ENCODE measurements around the gene ELF2.

Gene ELF2

DNA sequence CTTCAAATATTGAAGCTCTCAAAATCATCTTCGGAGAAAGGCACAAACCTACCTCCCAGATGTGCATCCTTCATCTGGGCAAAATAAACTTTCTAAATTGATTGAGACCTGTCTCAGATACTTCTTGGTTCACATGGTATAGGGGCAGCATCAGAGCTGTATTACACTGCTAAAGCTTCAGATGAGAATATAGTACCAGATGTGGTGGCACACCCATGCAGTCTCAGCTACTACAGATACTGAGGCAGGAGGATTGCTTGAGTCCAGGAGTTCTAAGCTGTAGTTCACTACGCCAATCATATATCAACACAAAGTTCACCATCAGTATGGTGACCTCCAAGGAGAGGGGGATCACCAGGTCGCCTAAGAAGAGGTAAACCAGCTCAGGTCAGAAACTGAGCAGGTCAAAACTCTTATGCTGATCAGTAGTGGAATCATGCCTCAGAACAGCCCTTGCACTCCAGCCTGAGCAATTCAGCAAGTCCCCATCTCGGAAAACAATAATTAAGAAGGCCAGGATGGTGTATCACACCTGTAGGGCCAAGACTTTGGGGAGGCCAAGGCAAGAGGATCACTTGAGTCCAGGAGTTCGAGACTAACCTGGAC is 22.0 kb downstream of the ELF2 start:
- peaks cover 12 to 100% (median 70%) of the 10 kb centered on the region in 11 experiments; a peak in 18 of 22 replicates for H4K20me1 ChIP-seq
- H3K36me3 ChIP-seq: peaks cover 0 to 41% (median 14%) of the 10 kb centered on the region in 11 experiments; a peak in 13 of 22 replicates
- no peak overlapping the region for H3K9ac ChIP-seq
- peak overlapping the region in 2 of 11 experiments; percentile 5 to 23; a peak in 2 of 22 replicates for H3K4me2 ChIP-seq
- H3K4me3 ChIP-seq: no peak overlapping the region
- TF ChIP-seq Cebpa-rat (IDR thresholded peaks at IDR 0.05): no peak
- no peak overlapping the region for H3K27ac ChIP-seq
- peaks cover 0 to 4% (median 0%) of the 10 kb centered on the region in 11 experiments; a peak in 1 of 22 replicates for H3K9me3 ChIP-seq (replicated peaks in 1 of 11)
- H3K27me3 ChIP-seq: no peaks in the 10 kb centered on the region
- H3K4me1 ChIP-seq: peaks cover 0 to 11% (median 0%) of the 10 kb centered on the region in 10 experiments; a peak in 3 of 20 replicates

DNA sequence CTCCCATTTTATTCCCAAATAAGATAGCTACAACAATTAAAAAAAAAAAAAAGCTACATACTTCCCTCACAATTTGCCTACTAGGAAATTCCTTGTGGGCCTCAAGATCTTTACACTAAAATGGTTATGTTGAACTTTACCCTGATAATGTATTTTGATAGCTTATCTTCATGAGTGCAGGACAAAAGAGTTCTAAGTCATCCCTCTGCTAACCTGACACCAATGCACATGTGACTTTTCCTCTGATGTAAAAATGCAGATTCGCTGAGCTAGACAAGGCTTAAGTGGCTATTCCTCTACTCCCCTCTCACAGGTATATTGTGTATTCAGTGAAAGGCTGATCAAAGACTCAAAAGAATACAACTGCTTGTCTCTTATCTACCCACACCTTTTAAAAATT is 22.5 kb downstream of the ELF2 start:
- no peaks in the 10 kb centered on the region for H3K27me3 ChIP-seq
- H3K36me3 ChIP-seq: peaks cover 0 to 41% (median 13%) of the 10 kb centered on the region in 11 experiments; a peak in 13 of 22 replicates
- peaks cover 0 to 11% (median 0%) of the 10 kb centered on the region in 10 experiments; a peak in 3 of 20 replicates for H3K4me1 ChIP-seq
- H3K4me3 ChIP-seq: no peak overlapping the region
- no peak overlapping the region for H3K27ac ChIP-seq
- H4K20me1 ChIP-seq: peaks cover 12 to 100% (median 68%) of the 10 kb centered on the region in 11 experiments; a peak in 18 of 22 replicates
- no peak overlapping the region for H3K9ac ChIP-seq
- peaks cover 0 to 8% (median 0%) of the 10 kb centered on the region in 11 experiments; a peak in 1 of 22 replicates for H3K9me3 ChIP-seq (replicated peaks in 1 of 11)
- H3K4me2 ChIP-seq: peak overlapping the region in 2 of 11 experiments; percentile 5 to 23; a peak in 2 of 22 replicates
- TF ChIP-seq Cebpa-rat (IDR thresholded peaks at IDR 0.05): no peak

DNA sequence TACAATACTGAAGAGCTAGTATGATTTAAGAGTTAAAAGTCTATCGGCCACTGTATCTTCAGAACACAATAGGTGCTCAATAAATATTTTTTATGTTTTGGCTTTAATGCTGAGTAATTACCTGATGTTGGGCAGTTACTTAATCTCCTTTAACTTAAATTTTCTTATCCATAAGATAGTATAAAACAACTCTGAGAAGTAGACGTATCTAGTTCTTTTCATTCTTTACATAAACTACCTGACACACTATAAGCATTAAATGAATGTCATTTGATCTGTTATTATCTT is 22.9 kb downstream of the ELF2 start:
- peaks cover 0 to 36% (median 10%) of the 10 kb centered on the region in 11 experiments; a peak in 11 of 22 replicates for H3K36me3 ChIP-seq
- H3K4me2 ChIP-seq: no peak overlapping the region
- peaks cover 12 to 100% (median 63%) of the 10 kb centered on the region in 11 experiments; a peak in 18 of 22 replicates for H4K20me1 ChIP-seq
- no peaks in the 10 kb centered on the region for H3K27me3 ChIP-seq
- H3K9ac ChIP-seq: no peak overlapping the region
- peaks cover 0 to 8% (median 0%) of the 10 kb centered on the region in 11 experiments; a peak in 2 of 22 replicates for H3K9me3 ChIP-seq (replicated peaks in 1 of 11)
- no peak for TF ChIP-seq Cebpa-rat (IDR thresholded peaks at IDR 0.05)
- no peak overlapping the region for H3K27ac ChIP-seq
- no peak overlapping the region for H3K4me3 ChIP-seq
- peaks cover 0 to 11% (median 0%) of the 10 kb centered on the region in 10 experiments; a peak in 3 of 20 replicates for H3K4me1 ChIP-seq

DNA sequence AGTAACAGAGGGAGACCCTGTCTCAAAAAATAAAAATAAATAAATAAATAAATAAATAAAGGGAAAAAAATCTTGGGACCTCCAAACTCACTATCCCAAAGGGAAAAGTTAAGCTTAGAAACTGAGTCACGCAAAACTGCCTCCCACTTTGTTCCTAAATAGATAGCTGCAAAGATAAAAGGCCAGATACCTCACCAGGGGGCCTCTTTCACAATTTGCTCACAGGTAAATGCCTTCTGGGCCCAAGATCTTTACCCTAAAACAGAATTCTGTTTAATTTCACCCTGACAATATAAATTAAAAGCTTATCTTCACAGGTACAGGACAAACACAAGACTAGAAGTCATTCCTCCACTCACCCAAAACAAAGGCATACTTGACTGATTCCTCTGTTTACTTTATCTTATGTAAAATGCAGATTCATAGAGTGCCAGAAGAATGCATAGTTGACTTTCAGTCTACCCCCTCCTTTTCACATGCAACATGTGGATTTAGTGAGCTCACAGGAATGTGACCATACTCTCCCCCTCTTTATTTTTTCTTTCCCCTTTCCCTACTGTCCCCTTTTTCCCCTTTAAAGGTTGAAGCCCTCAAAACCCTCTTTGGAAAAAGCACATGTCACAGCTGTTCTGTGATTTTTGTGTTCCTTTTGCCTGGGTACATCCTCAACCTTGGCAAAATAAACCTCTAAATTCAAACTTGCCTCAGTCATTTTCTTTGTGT is 23.4 kb downstream of the ELF2 start:
- no peak overlapping the region for H3K4me2 ChIP-seq
- no peak overlapping the region for H3K27ac ChIP-seq
- H3K4me1 ChIP-seq: peaks cover 0 to 11% (median 0%) of the 10 kb centered on the region in 10 experiments; a peak in 3 of 20 replicates
- H3K36me3 ChIP-seq: peaks cover 0 to 31% (median 10%) of the 10 kb centered on the region in 11 experiments; a peak in 10 of 22 replicates
- no peak overlapping the region for H3K9ac ChIP-seq
- peaks cover 12 to 100% (median 58%) of the 10 kb centered on the region in 11 experiments; a peak in 18 of 22 replicates for H4K20me1 ChIP-seq
- H3K9me3 ChIP-seq (replicated peaks in 1 of 11): peaks cover 0 to 8% (median 0%) of the 10 kb centered on the region in 11 experiments; a peak in 2 of 22 replicates
- H3K4me3 ChIP-seq: no peak overlapping the region
- no peak for TF ChIP-seq Cebpa-rat (IDR thresholded peaks at IDR 0.05)
- H3K27me3 ChIP-seq: no peaks in the 10 kb centered on the region

DNA sequence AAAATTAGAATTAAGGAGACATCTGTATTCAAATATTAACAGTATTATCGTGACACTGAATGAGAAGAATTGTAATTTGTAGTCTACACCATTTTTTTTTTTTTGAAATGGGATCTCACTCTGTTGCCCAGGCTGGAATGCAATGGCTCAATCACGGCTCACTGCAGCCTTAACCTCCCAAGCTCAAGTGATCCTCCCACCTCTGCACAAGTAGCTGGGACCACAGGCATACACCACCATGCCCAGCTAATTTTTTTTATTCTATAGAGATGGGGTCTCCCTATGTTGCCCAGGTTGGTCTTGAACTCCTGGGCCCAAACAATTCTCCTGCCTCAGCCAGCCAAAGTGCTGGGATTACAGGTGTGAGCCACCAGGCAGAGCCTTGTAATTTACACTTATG is 24.8 kb downstream of the ELF2 start:
- H3K27me3 ChIP-seq: no peaks in the 10 kb centered on the region
- H3K4me3 ChIP-seq: no peak overlapping the region
- peaks cover 0 to 17% (median 0%) of the 10 kb centered on the region in 10 experiments; a peak in 5 of 20 replicates for H3K4me1 ChIP-seq
- no peak overlapping the region for H3K4me2 ChIP-seq
- peaks cover 12 to 100% (median 49%) of the 10 kb centered on the region in 11 experiments; a peak in 18 of 22 replicates for H4K20me1 ChIP-seq
- no peak overlapping the region for H3K9ac ChIP-seq
- TF ChIP-seq Cebpa-rat (IDR thresholded peaks at IDR 0.05): no peak
- peaks cover 0 to 10% (median 3%) of the 10 kb centered on the region in 11 experiments; a peak in 13 of 22 replicates for H3K9me3 ChIP-seq (replicated peaks in 1 of 11)
- H3K27ac ChIP-seq: no peak overlapping the region
- H3K36me3 ChIP-seq: peaks cover 0 to 22% (median 3%) of the 10 kb centered on the region in 11 experiments; a peak in 7 of 22 replicates

DNA sequence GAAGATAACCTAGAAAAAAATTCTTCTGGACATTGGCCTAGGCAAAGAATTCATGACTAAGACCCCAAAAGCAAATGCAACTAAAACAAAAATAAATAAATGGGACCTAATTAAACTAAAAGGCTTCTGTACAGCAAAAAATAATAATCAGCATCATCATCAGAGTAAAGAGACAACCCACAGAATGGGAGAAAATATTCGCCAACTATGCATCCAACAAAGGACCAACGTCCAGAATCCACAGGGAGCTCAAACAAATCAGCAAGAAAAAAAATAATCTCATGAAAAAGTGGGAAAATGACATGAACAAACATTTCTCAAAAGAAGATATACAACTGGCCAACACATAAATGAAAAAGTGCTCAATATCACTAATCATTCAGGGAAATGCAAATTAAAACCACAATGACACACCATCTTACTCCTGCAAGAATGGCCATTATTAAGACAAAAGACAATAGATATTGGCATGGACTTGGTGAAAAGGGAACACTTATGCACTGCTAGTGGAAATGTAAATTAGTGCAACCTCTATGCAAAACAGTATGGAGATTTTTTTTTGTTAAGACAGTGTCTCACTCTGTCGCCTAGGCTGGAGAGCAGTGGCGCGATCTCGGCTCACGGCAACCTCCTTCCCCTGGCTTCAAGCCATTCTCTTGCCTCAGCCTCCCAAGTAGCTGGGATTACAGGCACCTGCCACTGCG is 29.9 kb downstream of the ELF2 start:
- H3K4me3 ChIP-seq: no peak overlapping the region
- no peak for TF ChIP-seq Cebpa-rat (IDR thresholded peaks at IDR 0.05)
- H3K9me3 ChIP-seq (replicated peaks in 1 of 11): peaks cover 8 to 33% (median 24%) of the 10 kb centered on the region in 11 experiments; a peak in 19 of 22 replicates
- no peaks in the 10 kb centered on the region for H3K27me3 ChIP-seq
- H3K27ac ChIP-seq: no peak overlapping the region
- peaks cover 17 to 100% (median 41%) of the 10 kb centered on the region in 11 experiments; a peak in 17 of 22 replicates for H4K20me1 ChIP-seq
- H3K4me2 ChIP-seq: no peak overlapping the region
- peaks cover 0 to 24% (median 10%) of the 10 kb centered on the region in 11 experiments; a peak in 7 of 22 replicates for H3K36me3 ChIP-seq
- no peak overlapping the region for H3K9ac ChIP-seq
- H3K4me1 ChIP-seq: peaks cover 26 to 52% (median 32%) of the 10 kb centered on the region in 10 experiments

DNA sequence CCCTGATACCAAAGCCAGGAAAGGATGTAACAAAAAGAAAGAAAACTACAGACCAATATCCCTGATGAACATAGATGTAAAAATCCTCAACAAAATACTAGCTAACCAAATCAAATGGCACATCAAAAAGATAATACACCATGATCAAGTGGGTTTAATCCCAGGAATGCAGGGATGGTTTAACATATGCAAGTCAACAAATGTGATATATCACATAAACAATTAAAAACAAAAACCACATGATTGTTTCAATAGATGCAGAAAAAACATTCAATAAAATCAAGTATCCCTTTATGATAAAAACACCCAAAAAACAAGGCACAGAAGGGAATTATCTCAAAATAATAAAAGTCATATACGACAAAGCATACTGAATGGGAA is 31.5 kb downstream of the ELF2 start:
- Histone ChIP-seq H3K27me3 (no peaks in the 10 kb centered on the region), H3K9ac (no peak overlapping the region), H3K4me1 (peaks cover 30 to 64% (median 39%) of the 10 kb centered on the region in 10 experiments), H3K9me3 (replicated peaks in 1 of 11) (peaks cover 8 to 33% (median 24%) of the 10 kb centered on the region in 11 experiments; a peak in 19 of 22 replicates), H3K27ac (no peak overlapping the region), H3K4me2 (peak overlapping the region in 5 of 11 experiments; percentile 42 to 92 (median 74); a peak in 6 of 22 replicates), H3K36me3 (peaks cover 0 to 24% (median 10%) of the 10 kb centered on the region in 11 experiments; a peak in 7 of 22 replicates), H4K20me1 (peaks cover 18 to 100% (median 48%) of the 10 kb centered on the region in 11 experiments; a peak in 17 of 22 replicates), H3K4me3 (no peak overlapping the region)
- no peak for TF ChIP-seq Cebpa-rat (IDR thresholded peaks at IDR 0.05)

DNA sequence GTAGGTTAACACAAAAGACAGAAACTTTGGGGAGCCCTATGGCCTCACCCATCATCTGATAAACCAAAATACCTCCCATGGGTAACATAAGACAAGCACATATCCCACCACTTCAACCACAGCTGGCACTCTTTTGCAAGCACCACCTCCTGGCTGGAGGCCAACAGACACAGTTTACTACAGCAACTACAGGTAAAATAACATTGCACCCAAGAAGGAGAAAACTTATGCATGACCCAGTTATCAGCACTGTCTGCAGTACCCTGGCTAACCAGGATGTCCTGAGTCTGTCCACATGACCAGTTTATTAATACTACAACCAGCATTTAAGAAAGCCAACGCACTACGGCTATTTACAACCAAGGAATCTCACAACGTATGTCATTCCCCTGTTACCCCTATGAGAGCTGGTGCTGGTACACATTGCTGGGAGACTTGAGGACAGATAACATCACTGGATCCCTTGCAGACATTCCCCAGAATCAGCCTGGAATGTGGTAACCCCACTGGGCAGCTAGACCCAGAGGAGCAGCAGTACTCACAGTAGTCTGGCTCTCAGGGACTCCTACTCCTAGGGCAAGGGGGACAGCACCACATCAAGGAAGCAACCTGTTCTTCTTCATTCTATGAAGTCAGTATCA is 32.0 kb downstream of the ELF2 start:
- no peak overlapping the region for H3K4me3 ChIP-seq
- H4K20me1 ChIP-seq: peaks cover 18 to 100% (median 43%) of the 10 kb centered on the region in 11 experiments; a peak in 17 of 22 replicates
- no peaks in the 10 kb centered on the region for H3K27me3 ChIP-seq
- H3K27ac ChIP-seq: peak overlapping the region in 2 of 11 experiments; percentile 5 to 8; a peak in 2 of 22 replicates
- H3K4me2 ChIP-seq: peak overlapping the region; percentile 11 to 92 (median 42); a peak in 21 of 22 replicates
- H3K4me1 ChIP-seq: peaks cover 30 to 69% (median 39%) of the 10 kb centered on the region in 10 experiments
- no peak overlapping the region for H3K9ac ChIP-seq
- TF ChIP-seq Cebpa-rat (IDR thresholded peaks at IDR 0.05): no peak
- H3K36me3 ChIP-seq: peaks cover 0 to 20% (median 8%) of the 10 kb centered on the region in 11 experiments; a peak in 6 of 22 replicates
- H3K9me3 ChIP-seq (replicated peaks in 1 of 11): peaks cover 8 to 33% (median 24%) of the 10 kb centered on the region in 11 experiments; a peak in 19 of 22 replicates
